ENCODE results near the gene GLIPR1. TPM values are rescaled to one million over a fixed set of nuclear protein-coding genes. Genes with fewer than 3 reads are reported as not detected.
"Not testable (repeated sequence)": the region's sequence is repeated elsewhere in the genome, so short reads cannot be mapped to it uniquely, and the experiment has no call there.

GLIPR1 gene
- total and polyA plus RNA-seq, 11 donors, result 1.2 to 58.6 (median 7.2) TPM

- TF ChIP-seq CTCF (IDR thresholded peaks at IDR 0.05) (no peak), POLR2A (IDR thresholded peaks at IDR 0.05) (no peak)
- peaks cover 0 to 74% (median 0%) of the 10 kb centered on the region in 12 donors for H3K4me1 ChIP-seq
These were observed 604 bp downstream of the GLIPR1 start for GRCh38 chr12:75481013-75481705.

GRCh38 chr12:75481774-75482173, 1.2 kb downstream of the GLIPR1 start:
- no peak for DNase-seq
- ATAC-seq, result no peak
- Histone ChIP-seq H3K36me3 (peaks cover 0 to 7% (median 0%) of the 10 kb centered on the region in 9 donors), H3K27ac (peak overlapping the region in 5 of 12 donors; percentile 15 to 98 (median 45)), H3K9me3 (no peaks in the 10 kb centered on the region), H3K27me3 (no peaks in the 10 kb centered on the region), H3K4me1 (peaks cover 0 to 80% (median 0%) of the 10 kb centered on the region in 12 donors), H3K4me3 (peak overlapping the region in 10 of 12 donors; percentile 5 to 68 (median 50))
- no peak for TF ChIP-seq POLR2A (IDR thresholded peaks at IDR 0.05)
- TF ChIP-seq CTCF (IDR thresholded peaks at IDR 0.05), result no peak
- 74 to 85% (median 79%) methylated on average over 4 of the region's 4 CpGs for WGBS, 4 donors
- intact Hi-C loops (cut with DNase I), result loop anchor here in 6 of 10 donors (5.0 to 10.0 kb wide), 4 partner anchors 87 to 787 kb away; partner anchors contain the start of genes GLIPR1L2 (in 4 of the 6), CAPS2 (in 2 of the 6) and GLIPR1L1 (in 2 of the 6)

More at GRCh38 chr12:75481013-75481705, 604 bp downstream of the GLIPR1 start:
- ATAC-seq (no peak), DNase-seq (no peak)
- intact Hi-C loops (cut with DNase I), result loop anchor here in 6 of 10 donors (5.0 to 10.0 kb wide), 4 partner anchors 86 to 786 kb away; partner anchors contain the start of genes GLIPR1L2 (in 4 of the 6), CAPS2 (in 2 of the 6) and GLIPR1L1 (in 2 of the 6)
- peak overlapping the region; percentile 9 to 68 (median 45) for H3K4me3 ChIP-seq
- H3K9me3 ChIP-seq, result no peaks in the 10 kb centered on the region
- H3K27me3 ChIP-seq, result no peaks in the 10 kb centered on the region
- WGBS, 4 donors, result 58 to 67% (median 59%) methylated on average over 5 of the region's 5 CpGs
- H3K27ac ChIP-seq, result peak overlapping the region in 11 of 12 donors; percentile 2 to 98 (median 45)
- peaks cover 0 to 3% (median 0%) of the 10 kb centered on the region in 9 donors for H3K36me3 ChIP-seq

DNA sequence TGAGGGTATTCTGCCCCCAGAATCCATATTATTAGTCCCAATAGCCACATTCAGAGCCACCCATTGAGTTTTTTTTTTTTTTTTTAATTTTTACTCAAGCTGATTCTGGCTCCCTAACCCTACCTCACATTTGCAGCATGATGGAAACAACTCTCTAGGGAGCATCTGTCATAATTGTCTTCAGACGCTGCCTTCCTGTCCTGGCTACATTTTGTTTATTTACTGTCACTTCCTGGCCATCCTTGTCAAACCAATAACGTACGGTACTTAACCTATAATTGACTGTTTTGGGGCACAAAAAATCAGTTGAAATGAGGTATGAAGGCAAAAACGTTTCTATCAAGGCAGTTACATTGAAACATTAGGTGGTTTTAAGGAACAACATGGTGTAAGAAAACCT, 2.1 kb downstream of the GLIPR1 start:
- intact Hi-C loops (cut with DNase I), result loop anchor here in 6 of 10 donors (5.0 to 10.0 kb wide), 4 partner anchors 88 to 788 kb away; partner anchors contain the start of genes GLIPR1L2 (in 4 of the 6), CAPS2 (in 2 of the 6) and GLIPR1L1 (in 2 of the 6)
- Histone ChIP-seq H3K36me3 (peaks cover 0 to 16% (median 0%) of the 10 kb centered on the region in 9 donors), H3K9me3 (no peaks in the 10 kb centered on the region), H3K4me1 (peaks cover 0 to 75% (median 0%) of the 10 kb centered on the region in 12 donors), H3K27ac (peak overlapping the region in 4 of 12 donors; percentile 15 to 98 (median 30)), H3K4me3 (peak overlapping the region in 7 of 12 donors; percentile 43 to 68 (median 59)), H3K27me3 (no peaks in the 10 kb centered on the region)
- ATAC-seq, result no peak
- no peak for DNase-seq
- WGBS, 4 donors, result 37 to 43% (median 38%) methylated on average over 4 of the region's 4 CpGs
- no peak for TF ChIP-seq CTCF (IDR thresholded peaks at IDR 0.05)
- TF ChIP-seq POLR2A (IDR thresholded peaks at IDR 0.05), result no peak

- Histone ChIP-seq H3K36me3 (peaks cover 0 to 16% (median 0%) of the 10 kb centered on the region in 9 donors), H3K4me1 (peaks cover 0 to 69% (median 0%) of the 10 kb centered on the region in 12 donors), H3K4me3 (peak overlapping the region in 4 of 12 donors; percentile 59 to 68 (median 64)), H3K27me3 (no peaks in the 10 kb centered on the region), H3K9me3 (no peaks in the 10 kb centered on the region), H3K27ac (peak overlapping the region in 3 of 12 donors; percentile 15 to 98 (median 68))
- TF ChIP-seq POLR2A (IDR thresholded peaks at IDR 0.05) (no peak), CTCF (IDR thresholded peaks at IDR 0.05) (no peak)
- DNase-seq (no peak), ATAC-seq (no peak)
- 58 to 75% (median 73%) methylated on average over 2 of the region's 2 CpGs for WGBS, 4 donors
- intact Hi-C loops (cut with DNase I), result loop anchor here in 6 of 10 donors (5.0 to 10.0 kb wide), 4 partner anchors 89 to 789 kb away; partner anchors contain the start of genes GLIPR1L2 (in 4 of the 6), CAPS2 (in 2 of the 6) and GLIPR1L1 (in 2 of the 6)
These were observed 2.9 kb downstream of the GLIPR1 start for GRCh38 chr12:75483431-75483830.

DNA sequence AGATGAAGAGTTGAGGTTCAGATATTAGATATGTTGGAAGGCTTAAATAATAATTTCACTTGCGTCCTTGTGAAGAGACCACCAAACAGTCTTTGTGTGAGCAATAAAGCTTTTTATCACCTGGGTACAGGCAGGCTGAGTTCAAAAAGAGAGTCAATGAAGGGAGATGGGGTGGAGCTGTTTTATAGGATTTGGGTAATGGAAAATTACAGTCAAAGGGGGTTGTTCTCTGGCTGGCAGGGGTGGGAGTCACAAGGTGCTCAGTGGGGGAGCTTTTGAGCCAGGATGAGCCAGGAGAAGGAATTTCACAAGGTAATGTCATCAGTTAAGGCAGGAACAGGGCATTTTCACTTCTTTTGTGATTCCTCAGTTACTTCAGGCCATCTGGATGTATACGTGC, 3.9 kb downstream of the GLIPR1 start:
- peaks cover 0 to 68% (median 0%) of the 10 kb centered on the region in 12 donors for H3K4me1 ChIP-seq
- DNase-seq, H3K27me3 ChIP-seq, H3K9me3 ChIP-seq, H3K4me3 ChIP-seq, ATAC-seq: not testable (repeated sequence)
- H3K36me3 ChIP-seq, result peaks cover 0 to 22% (median 0%) of the 10 kb centered on the region in 9 donors
- H3K27ac ChIP-seq, result peak overlapping the region in 2 of 12 donors; percentile 68 to 98
- intact Hi-C loops (cut with DNase I), result loop anchor here in 6 of 10 donors (5.0 to 10.0 kb wide), 4 partner anchors 90 to 790 kb away; partner anchors contain the start of genes GLIPR1L2 (in 4 of the 6), CAPS2 (in 2 of the 6) and GLIPR1L1 (in 2 of the 6)
- 89 to 94% (median 92%) methylated on average over 2 of the region's 2 CpGs for WGBS, 4 donors

All from heart left ventricle (tissue), 16 donors.